ENCODE data around the gene SORCS2. TPM values are rescaled to one million over a fixed set of nuclear protein-coding genes. Genes with fewer than 3 reads are reported as not detected.

Gene SORCS2
- total RNA-seq, 1 donor from 2014 or later = not detected

- ATAC-seq (ENCODE audit: low read depth) = no peak
- Mint-ChIP-seq H3K4me3 (no peak overlapping the region), H3K27ac (no peak overlapping the region), H3K4me1 (no peaks in the 10 kb centered on the region), H3K36me3 (ENCODE audit: low read depth) (no peaks in the 10 kb centered on the region), H3K27me3 (no peaks in the 10 kb centered on the region), H3K9me3 (no peaks in the 10 kb centered on the region)
- POLR2A ChIA-PET = no interaction called here
- CTCF ChIA-PET = no interaction called here
- intact Hi-C loops (cut with micrococcal nuclease) = no loop called here
- no peak for DNase-seq
- TF ChIP-seq CTCF (IDR thresholded peaks at IDR 0.05) = no peak
Observed at GRCh38 chr4:7622371-7622770, 430.0 kb downstream of the SORCS2 start.

GRCh38 chr4:7623468-7623867 is 431.1 kb downstream of the SORCS2 start:
- H3K9me3 Mint-ChIP-seq = no peaks in the 10 kb centered on the region
- H3K27me3 Mint-ChIP-seq = no peaks in the 10 kb centered on the region
- no peak overlapping the region for H3K4me3 Mint-ChIP-seq

GRCh38 chr4:7624396-7624980 is 432.1 kb downstream of the SORCS2 start:
- no peak overlapping the region for H3K27ac Mint-ChIP-seq
- peaks cover under 1% of the 10 kb centered on the region for H3K9me3 Mint-ChIP-seq
- intact Hi-C loops (cut with micrococcal nuclease) = no loop called here
- no peaks in the 10 kb centered on the region for H3K4me1 Mint-ChIP-seq
- H3K27me3 Mint-ChIP-seq = no peaks in the 10 kb centered on the region
- ChIA-PET POLR2A (no interaction called here), CTCF (no interaction called here)
- no peaks in the 10 kb centered on the region for H3K36me3 Mint-ChIP-seq (ENCODE audit: low read depth)
- ATAC-seq (ENCODE audit: low read depth) = no peak
- no peak overlapping the region for H3K4me3 Mint-ChIP-seq
- DNase-seq = no peak
- TF ChIP-seq CTCF (IDR thresholded peaks at IDR 0.05) = no peak

More at GRCh38 chr4:7623468-7623867, 431.1 kb downstream of the SORCS2 start:
- Mint-ChIP-seq H3K36me3 (ENCODE audit: low read depth) (no peaks in the 10 kb centered on the region), H3K27ac (no peak overlapping the region), H3K4me1 (no peaks in the 10 kb centered on the region)
- CTCF ChIA-PET = no interaction called here
- no peak for TF ChIP-seq CTCF (IDR thresholded peaks at IDR 0.05)
- intact Hi-C loops (cut with micrococcal nuclease) = no loop called here
- ATAC-seq (ENCODE audit: low read depth) = no peak
- DNase-seq = no peak
- POLR2A ChIA-PET = no interaction called here

GRCh38 chr4:7625071-7625470 is 432.7 kb downstream of the SORCS2 start:
- DNase-seq (no peak), ATAC-seq (ENCODE audit: low read depth) (no peak)
- Mint-ChIP-seq H3K27me3 (no peaks in the 10 kb centered on the region), H3K9me3 (peaks cover 5% of the 10 kb centered on the region), H3K4me3 (no peak overlapping the region), H3K36me3 (ENCODE audit: low read depth) (no peaks in the 10 kb centered on the region), H3K27ac (no peak overlapping the region), H3K4me1 (no peaks in the 10 kb centered on the region)
- POLR2A ChIA-PET = no interaction called here
- CTCF ChIA-PET = no interaction called here
- intact Hi-C loops (cut with micrococcal nuclease) = no loop called here
- TF ChIP-seq CTCF (IDR thresholded peaks at IDR 0.05) = no peak

- no peaks in the 10 kb centered on the region for H3K36me3 Mint-ChIP-seq (ENCODE audit: low read depth)
- no peak for DNase-seq
- no peaks in the 10 kb centered on the region for H3K27me3 Mint-ChIP-seq
- no peak overlapping the region for H3K4me3 Mint-ChIP-seq
- ChIA-PET CTCF (no interaction called here), POLR2A (no interaction called here)
- no peaks in the 10 kb centered on the region for H3K4me1 Mint-ChIP-seq
- intact Hi-C loops (cut with micrococcal nuclease) = no loop called here
- no peak for ATAC-seq (ENCODE audit: low read depth)
- H3K27ac Mint-ChIP-seq = no peak overlapping the region
- TF ChIP-seq CTCF (IDR thresholded peaks at IDR 0.05) = no peak
- H3K9me3 Mint-ChIP-seq = peaks cover 5% of the 10 kb centered on the region
Observed at GRCh38 chr4:7626531-7626930, 434.2 kb downstream of the SORCS2 start.

Data from activated B cell treated with CpG ODN at 0.5 μM for 24 hours (primary cell).